GM19240 (cell line): ENCODE results near the gene PBX3.

Source experiments
- DNase-seq: peaks from one replicate; pipeline ENCODE4 v3.0.0; 2011; ENCODE audit warnings: low spot score; ENCODE audit not compliant: insufficient read length

Gene PBX3

DNA sequence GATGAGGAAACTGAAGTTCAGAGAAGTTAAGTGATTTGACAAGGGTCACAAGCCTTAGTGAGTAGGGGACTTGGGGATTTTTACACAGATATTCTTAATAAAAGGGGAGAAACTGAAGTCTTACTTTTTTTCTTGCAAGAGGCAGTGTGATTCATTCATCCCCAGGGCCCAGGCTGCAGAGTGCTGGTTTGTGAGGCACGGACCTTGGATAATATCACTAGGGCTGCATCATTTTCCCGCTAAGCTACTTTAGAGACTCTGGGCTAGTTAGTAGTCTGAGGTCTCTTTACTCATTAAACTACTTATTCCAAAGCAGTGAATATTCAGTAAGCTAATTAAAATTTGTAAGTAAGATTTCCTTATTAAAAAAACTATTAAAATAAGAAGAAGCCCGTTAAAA, 195.0 kb downstream of the PBX3 start:
- no peak for DNase-seq

DNA sequence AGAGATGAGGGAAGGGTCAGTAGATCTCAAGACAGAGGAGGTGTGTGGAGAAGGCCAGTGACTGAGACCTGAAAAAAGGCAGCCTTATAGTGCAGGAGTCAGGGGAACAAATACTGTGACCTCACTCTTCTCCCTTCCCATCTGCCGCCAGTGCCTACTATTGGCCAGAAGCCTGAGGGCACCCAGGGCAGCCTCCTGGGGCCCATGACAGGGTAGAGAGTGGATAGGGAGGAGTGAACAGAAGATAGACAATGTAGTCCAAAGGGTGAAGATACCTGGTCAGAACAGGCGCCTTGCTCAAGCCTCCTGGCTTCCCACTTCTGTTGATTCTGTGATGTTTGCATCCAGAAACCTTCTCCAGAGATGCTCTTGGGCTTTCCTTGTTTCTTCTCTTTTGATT, 196.7 kb downstream of the PBX3 start:
- no peak for DNase-seq

DNA sequence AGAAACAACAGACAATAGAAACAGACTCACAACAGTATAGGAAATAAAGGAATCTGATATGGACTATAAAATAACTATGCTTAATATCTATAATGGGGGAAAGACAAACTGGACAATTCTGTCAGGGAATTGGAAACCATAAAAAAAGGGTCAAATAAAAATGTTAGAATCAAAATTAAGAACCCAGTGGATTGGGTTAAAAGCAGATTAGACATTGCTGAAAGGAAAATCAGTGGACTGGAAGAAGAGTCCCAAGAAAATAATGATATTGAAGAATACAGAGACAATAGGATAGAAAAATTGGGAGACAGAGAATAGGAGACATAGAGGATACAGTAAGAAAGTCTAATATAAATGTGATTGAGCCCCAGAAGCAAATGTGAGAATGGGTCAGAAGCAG, 199.2 kb downstream of the PBX3 start:
- no peak for DNase-seq

DNA sequence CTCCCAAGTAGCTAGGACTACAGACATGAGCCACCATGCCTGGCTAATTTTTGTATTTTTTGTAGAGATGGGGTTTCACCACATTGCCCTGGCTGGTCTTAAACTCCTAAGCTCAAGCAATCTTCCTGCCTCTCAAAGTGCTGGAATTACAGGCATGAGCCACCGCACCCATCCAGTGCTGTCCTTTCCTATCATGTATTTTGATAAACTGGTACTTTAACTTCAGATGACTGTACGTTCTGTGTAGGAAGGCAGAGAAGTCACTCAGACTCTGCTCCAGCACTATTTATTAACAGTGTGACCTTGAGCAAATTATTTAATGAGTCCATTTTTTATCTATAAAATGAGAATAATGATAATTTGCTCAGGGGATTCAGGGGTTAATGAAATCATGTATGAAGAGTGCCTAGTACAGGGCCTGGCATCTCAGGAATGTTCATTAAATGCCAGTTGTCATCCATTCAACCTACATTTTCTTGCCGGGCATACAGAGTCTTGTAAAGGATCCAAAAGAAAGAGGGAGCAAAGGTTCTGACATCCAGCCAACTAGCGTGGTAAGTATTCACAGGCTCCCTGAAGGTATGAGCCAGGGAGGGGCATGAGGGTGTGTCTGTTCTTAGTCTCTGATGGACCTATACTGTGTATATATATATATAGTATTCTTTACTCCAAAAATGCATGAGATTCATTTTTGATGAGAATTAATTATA, 201.9 kb downstream of the PBX3 start:
- DNase-seq: no peak

DNA sequence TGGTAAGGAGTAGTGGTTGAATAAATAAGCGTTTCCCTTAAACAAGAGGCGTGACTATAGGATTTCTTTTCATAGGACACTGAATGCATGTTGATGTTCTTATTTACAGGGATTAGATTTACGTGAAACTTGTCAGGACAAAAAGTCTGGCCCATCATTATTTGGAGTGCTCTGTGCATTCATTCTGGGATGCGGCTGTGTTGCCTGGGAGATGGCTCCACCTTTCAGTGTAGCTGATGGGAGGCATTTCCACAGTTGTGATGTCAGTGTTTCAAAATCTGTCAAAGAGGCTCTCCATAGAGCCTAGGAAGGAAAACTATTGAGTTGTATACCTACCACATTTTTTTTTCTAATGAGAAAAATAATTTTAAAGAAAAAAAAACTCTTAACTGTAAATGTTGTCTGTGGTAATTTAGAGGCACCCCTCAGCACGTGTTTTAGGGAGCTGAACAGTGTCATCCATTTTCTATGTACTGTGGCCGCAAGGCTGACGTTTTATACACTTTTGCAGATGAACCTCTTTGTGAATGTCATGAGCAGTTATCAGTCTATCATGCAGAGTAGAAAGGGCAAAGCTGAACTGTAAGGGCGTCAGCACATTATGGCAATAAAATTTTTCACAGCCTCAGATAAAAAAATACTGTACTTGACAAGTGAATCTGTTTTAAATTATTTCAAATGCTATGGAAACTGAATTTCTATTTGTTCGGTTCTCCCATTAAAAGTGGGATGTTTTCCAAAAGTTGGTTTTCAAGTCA, 202.7 kb downstream of the PBX3 start:
- no peak for DNase-seq

DNA sequence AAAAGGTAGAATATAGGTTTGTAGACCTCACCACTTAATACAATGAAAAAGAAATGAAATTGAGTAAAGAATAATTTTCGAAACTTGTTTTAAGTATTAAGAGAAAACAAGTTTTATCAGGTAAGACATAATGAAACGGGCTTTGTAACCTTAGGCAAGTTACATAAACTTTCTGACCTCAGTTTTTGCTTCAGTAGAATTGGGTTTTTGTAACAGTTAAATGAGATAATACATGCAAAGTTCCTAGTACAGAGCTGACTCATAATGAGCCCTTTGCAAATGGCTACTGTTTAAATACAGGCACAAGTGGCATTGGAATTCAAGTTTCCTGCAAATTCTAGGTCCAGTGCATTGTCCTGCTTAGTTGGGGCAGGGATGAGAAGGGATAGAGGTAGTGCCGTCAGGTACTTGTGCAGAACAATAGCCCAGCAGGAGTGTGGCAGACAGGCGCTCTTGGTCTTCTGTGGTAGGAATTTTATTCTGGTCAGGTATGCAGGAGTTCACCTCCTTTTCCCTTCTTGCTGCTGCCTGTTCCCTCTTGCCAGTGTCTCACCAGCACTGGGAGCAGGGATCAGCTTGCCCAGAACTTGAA, 203.8 kb downstream of the PBX3 start:
- DNase-seq: no peak

DNA sequence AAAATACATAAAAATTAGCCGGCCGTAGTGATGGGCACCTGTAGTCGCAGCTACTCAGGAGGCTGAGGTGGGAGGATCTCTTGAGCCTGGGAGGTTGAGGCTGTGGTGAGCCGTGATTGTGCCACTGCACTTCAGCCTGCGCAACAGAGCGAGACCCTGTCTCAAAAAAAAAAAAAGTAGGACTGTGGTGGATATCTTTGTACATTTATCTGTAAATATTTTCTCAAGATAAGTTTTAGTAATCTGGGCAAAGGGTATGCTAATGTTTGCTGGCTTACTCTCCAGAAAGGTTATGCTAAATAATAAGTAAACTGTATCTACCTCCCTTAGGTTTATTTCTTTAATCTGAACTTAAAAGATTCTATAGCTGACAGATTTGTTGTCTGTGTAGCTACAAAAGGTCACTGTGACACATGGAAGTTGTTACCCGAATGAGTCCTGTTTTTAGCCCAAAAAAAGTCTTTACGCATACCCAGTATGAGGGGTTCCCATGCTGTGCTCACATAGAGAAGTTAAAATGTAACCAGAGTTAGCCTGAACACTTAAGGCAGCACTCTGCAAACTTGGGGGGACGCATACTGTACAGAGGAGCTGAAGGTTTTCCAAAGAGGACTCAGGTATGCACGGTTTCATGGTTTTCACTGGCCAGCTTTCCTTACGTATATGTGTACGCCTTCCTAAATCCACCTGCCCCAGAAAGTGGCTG, 206.3 kb downstream of the PBX3 start:
- no peak for DNase-seq

DNA sequence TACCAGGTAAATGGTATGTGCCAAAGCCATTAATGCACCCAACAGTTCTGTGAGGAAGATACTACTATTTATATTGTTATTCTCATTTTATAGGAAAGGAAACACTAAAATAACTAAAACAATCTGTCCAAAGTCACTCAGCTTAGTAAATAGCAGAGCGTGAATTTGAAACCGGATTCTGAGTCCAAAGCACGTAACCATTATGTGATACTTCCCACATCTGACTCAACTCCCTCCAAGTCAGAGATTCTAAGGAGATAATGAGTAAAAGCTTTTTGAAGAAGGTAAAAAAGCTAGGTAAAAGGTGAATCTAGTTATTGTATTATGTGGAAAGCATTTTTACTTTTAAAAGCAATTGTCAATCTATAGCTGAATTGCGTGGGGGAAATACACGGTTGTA, 208.9 kb downstream of the PBX3 start:
- DNase-seq: no peak

DNA sequence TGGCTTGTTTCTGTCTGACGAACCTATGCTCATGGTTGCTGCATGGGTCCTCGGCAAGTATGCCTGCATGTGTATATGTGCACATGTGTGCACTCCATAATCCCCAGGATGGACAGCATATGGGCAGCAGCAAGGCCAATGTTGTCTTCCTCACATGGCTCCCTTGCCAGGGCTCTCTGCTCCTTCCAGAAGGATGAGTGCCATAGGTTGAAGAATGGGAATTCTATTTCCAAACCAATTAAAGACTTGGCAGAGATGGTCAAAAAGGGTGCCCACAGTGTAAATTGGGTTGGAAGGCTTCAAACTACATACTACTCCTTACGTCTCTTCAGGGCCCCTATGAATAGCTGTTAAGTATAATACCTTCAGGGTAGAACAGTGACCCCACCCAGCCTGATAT, 212.1 kb downstream of the PBX3 start:
- DNase-seq: no peak

DNA sequence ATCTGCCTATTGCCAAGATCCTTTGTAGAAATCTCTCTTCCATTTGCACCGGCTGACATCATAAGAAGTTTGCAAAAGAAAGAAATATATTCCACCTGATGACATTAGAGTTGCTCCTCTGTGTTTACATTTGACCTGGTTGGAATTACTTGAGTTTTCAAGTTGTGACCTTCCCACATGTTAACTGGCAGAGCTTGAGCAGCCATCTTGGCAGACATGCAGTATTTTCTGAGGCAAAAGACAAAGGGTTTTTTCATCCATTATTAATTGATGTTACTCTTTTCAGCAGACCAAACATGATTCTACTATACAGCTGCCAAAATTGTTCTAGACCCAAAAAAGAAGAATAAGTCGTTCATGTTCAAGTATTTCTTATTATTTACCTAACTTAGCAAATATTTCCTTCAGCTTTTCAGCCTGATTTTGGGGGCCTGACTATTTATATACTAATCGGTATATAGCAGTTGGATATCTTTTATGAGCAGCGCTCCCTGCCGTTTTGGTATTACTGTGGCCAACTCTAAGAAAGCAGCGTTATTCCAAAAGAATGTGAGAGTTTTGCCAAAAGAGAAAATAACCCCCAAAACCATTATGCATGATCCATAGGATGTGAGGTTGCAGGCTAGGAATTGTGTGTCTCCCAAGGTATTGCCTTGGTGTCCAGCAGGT, 212.9 kb downstream of the PBX3 start:
- no peak for DNase-seq

DNA sequence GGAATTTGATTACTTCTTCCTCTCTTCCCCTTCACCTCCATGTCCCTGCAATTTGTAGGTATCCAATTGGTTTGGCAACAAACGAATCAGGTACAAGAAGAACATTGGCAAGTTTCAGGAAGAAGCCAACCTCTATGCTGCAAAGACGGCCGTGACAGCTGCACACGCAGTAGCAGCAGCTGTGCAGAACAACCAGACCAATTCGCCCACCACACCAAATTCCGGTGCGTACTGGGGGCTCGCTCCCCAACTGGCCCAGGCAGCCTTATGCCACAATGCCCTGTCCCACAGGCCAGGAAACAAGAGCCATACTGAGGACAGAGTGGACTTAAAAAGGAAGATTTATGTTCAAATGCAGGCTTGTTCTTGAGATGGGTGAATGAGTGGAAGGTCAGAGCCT, 213.5 kb downstream of the PBX3 start:
- no peak for DNase-seq

DNA sequence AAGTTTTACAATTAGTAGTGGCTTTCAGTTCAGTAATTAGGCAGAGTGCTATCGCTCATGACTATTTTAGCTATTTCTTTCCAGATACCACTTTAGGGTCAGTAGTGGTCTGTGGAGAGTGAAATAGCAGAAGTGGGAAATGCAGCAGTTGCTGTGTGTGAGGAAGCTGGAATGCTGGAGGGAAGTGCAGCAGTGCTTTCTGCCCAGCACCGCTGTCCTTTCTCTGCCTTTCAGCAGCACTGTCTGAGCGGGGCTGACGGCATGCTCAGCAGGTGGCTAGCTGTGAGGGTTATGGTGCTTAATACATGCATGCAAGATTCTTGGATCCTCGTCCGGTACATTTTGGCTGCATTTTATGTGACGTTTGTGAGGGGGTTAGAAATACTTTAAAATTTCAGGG, 213.9 kb downstream of the PBX3 start:
- DNase-seq: no peak

DNA sequence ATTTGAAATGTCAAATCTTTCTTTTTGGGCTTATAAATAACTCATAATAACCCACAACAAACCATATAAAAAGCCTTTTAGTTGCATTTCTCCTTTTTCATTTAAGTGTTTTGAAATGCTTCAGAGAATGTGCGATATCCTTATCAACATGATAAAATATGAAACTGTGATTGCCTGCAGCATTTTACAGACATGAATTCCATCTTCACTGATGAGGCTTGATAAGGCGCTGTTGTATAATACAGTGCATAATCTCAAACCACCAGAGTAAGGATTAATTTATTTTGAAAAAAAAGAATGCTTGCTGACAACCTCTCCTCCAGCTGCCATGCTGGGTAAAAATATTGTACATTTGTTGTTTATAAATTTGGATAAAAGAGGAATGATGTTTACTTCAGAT, 216.8 kb downstream of the PBX3 start:
- no peak for DNase-seq

DNA sequence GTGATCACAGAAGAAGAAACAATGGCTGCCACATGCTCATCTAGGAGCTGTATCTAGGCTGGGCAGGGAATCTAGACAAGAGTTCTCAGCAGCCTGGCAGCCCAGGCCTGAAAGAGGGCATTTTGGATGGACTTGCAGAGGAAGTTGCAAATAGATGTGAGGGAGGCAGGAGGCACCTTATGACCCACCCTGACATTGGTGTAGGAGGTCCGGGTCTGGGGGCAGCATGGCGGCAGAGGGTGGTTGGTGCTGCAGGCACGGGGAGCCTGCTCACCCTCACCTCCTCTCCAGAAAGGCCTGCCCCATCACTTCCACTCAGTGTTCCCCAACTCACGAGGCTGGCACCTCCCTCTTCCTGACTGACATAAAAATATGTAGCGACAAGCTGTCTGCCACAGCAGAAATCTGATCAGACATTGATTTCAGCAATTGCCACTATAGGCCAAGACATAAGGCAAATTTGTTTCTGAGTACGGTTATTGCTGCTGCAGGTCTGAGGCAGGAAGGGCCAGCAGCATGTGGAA, 217.6 kb downstream of the PBX3 start:
- no peak for DNase-seq

DNA sequence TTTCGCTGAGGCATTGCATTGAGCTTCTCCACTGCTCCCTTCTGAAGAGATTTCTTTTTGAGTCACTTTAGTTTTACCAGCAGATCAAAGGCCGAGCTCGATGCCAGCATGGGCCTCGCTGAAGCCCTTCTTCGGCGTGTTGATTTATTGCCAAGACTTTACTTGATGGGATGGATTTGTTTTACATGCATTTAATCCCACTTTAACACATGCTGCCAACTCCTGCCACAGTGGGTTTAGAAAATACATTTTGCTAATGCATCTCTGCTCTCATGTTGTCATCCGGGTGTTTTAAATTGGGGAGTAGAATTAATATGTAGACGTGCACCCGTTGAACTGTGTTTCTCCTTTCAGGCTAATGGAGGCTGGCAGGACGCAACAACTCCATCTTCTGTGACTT, 218.3 kb downstream of the PBX3 start:
- DNase-seq: no peak

DNA sequence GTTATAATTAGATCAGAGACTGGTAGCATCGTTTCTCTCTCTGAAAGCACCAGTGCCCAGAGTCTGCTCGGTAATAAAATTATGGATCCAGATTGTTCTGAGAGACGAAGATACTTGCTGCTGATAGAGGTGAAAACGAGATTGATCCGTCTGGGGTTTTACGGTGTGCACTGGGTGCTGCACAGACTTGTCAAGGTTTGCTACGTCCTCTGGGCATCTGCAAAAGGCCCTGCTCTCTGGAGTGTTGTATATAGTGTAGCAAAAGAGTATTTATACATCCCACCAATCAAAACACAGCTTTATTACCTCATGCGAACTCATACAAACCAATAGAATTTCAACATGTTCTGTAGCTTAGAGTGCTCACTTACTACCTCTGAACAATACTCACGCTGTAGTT, 219.3 kb downstream of the PBX3 start:
- DNase-seq: no peak

DNA sequence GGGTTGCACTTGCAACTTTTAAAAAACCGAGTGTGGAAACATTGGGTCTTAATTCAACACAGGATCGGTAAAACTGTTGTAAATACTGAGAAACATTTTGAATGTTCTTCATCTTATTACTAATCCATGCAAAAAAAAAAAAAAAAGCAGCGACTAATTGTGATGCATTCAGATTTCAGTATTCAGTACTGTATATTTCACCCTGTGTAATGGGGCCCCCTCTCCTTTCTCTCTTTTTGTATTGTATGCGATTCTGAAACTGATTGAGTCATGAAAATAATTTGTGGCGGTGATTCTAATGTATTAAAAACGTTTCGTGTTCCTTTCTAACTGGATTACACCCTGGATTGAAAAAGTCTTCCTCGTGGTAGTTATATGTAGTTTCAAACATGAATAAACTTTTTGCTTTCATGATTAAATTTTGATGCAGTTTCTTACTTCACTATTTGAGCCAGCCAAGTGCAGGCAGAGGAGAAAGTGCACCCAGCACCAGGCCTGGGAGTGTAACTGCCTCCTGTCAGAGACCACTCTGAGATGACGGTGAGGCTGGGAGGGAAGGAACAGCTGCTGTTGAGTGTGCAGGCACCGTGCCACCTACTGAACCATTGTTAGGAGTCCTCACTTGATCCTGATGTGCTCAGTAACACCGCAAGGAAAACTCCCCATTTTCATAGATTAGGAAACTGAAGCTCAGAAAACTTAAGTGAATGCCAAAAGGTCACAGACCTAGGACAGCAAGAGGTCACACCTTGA, 220.0 kb downstream of the PBX3 start:
- no peak for DNase-seq

DNA sequence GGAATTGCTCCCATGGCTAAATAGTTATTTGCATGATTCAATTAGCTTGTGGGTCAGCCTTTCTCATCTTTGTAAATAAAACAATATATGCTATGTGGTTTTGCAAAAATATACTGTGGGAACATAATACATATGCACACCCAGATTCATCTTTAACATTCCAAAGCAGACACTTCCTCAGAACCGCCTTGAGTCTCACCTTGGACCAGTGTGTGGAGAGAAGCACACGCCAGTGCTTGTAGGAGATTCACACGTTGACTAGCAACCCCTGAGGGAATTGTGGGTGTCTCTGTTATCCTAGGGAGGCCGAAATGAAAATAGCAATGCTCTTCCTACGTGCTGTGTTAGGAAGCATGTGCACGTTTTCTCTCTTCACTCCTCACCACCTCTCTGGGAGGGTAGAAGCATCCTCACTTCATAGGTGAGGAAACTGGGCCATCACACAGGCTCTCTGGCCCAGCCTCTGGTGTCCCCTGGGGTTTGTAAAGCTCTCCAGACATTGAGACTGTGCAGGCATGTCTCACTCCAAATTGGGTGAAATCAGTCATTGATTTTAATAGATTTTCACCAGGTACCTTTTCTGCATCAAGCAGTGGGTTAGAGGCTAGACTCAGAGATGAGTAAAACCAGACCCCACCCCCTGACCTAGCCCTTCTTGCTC, 221.7 kb downstream of the PBX3 start:
- DNase-seq: no peak

DNA sequence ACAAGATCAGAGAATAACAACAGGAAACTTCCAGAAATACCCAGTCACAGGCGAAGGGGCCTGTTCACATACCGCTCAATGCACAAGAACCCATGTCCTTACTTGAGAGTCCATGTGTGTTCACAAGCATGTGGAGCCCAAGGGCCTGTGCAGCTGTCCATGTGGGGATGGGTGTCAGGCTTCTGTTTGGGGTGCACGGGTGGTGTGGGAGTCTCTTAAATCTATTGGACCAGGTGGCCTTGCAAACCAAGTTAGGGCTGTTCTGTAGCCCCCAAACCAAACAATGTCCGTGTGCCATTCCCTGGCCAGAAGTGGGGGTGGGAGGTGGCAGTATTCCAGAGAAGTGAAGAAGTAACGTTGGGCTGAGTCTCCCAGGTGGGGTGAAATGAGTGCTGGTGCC, 222.3 kb downstream of the PBX3 start:
- DNase-seq: no peak

DNA sequence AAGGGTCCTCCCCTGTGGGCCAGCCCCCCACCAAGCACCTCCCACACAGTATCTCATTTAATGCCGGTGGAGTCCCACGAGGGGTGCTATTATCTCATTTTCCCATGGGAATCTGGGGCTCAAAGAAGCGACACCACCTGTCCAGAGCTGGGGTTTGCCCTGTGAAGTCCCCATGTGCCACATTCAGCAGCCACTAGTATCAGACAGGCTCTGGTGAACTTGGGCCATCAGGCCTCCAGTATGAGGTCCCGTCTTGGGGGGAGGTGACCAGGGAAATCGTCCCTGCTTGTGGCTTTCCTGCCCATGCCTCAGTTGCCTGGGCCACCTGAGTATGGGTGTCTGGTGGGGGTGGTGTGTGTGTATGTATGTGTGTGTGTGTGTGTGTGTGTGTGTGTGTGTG, 222.7 kb downstream of the PBX3 start:
- DNase-seq: no peak
